Ishikawa (cell line): ENCODE measurements around the gene TRERF1.

Experiments
- CREB1 ChIP-seq: IDR thresholded peaks from 2 replicates; pipeline ENCODE4 v1.6.1; 2012; ENCODE audit warnings: low read depth
- EGR1 ChIP-seq: IDR thresholded peaks from 2 replicates; pipeline ENCODE4 v1.6.1; 2012
- EP300 ChIP-seq: IDR thresholded peaks from 2 replicates; pipeline ENCODE4 v1.6.1; 2012; ENCODE audit warnings: borderline replicate concordance
- FOXM1 ChIP-seq: IDR thresholded peaks from 2 replicates; pipeline ENCODE4 v1.6.1; 2012; ENCODE audit warnings: low read depth, borderline replicate concordance
- MAX ChIP-seq: IDR thresholded peaks from 2 replicates; pipeline ENCODE4 v1.6.1; 2012
- REST ChIP-seq: IDR thresholded peaks from 2 replicates; pipeline ENCODE4 v1.6.1; 2012; ENCODE audit warnings: low read depth, mild to moderate bottlenecking
- TAF1 ChIP-seq: IDR thresholded peaks from 2 replicates; pipeline ENCODE4 v1.6.1; 2012; ENCODE audit warnings: low read depth, mild to moderate bottlenecking
- TCF12 ChIP-seq: IDR thresholded peaks from 2 replicates; pipeline ENCODE4 v1.6.1; 2012; ENCODE audit warnings: low read depth
- TEAD4 ChIP-seq: IDR thresholded peaks from 2 replicates; pipeline ENCODE4 v1.6.1; 2012
- YY1 ChIP-seq: IDR thresholded peaks from 2 replicates; pipeline ENCODE4 v1.6.1; 2012; ENCODE audit warnings: low read depth
- ZBTB7A ChIP-seq: IDR thresholded peaks from 2 replicates; pipeline ENCODE4 v1.6.1; 2012; ENCODE audit warnings: low read depth

GRCh38 chr6:42347456-42347855 is 104.3 kb downstream of the TRERF1 start:
- TF ChIP-seq EGR1 (no peak), REST (no peak), MAX (no peak), FOXM1 (no peak), ZBTB7A (no peak), TAF1 (no peak), EP300 (no peak), CREB1 (no peak), TEAD4 (no peak), YY1 (no peak), TCF12 (no peak)
